ENCODE data around the gene EPYC. TPM values are rescaled to one million over a fixed set of nuclear protein-coding genes. Genes with fewer than 3 reads are reported as not detected.

The EPYC gene
- total and polyA plus RNA-seq, 2 donors (not counting 1 experiment from before 2014, with no cell fraction given): not detected

DNA sequence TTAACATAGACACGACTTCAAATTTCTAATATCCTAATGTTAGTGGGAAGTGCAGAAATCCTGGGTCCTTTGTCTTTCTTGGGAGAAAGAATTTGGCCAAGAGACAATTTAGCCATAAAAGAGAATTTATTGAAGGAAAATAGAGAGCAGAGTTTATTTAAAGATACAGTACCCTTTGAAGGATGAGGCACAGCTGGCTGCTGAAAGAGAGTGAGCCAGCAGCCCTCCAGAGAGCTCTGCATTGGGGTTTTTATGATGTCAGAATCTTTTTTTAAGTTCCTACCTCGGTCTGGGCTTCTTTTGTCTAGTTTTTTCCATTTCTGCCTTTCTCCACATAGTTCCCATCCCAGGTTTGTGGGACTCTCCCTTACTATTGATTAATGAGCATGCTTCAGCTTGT is 87.3 kb downstream of the EPYC start:
- Mint-ChIP-seq H3K9me3 (ENCODE audit: insufficient read depth) (no peaks in the 10 kb centered on the region), H3K27me3 (no peaks in the 10 kb centered on the region), H3K4me1 (no peaks in the 10 kb centered on the region), H3K27ac (no peak overlapping the region), H3K4me3 (no peak overlapping the region)
- Histone ChIP-seq H3K27ac (ENCODE audit: low read length in 2 of 2) (no peak overlapping the region), H3K36me3 (replicated peaks in 1 of 2; ENCODE audit: control extremely low read depth in 1 of 2, control insufficient read depth in 1 of 2, extremely low read depth in 1 of 2, insufficient read depth in 2 of 2, low read length in 1 of 2) (no peaks in the 10 kb centered on the region), H3K79me2 (ENCODE audit: control insufficient read depth, insufficient read depth, low read length) (no peaks in the 10 kb centered on the region), H3K4me2 (replicated peaks; ENCODE audit: low read depth, low read length, poor library complexity, severe bottlenecking) (no peak overlapping the region), H3K27me3 (replicated peaks in 1 of 4; ENCODE audit: control extremely low read depth in 1 of 4, control insufficient read depth in 3 of 4, insufficient read depth in 4 of 4, low read length in 3 of 4) (no peaks in the 10 kb centered on the region), H3K4me1 (ENCODE audit: control insufficient read depth in 2 of 2, insufficient read depth in 2 of 2, low read length in 2 of 2) (no peaks in the 10 kb centered on the region), H3K9me3 (ENCODE audit: control extremely low read depth in 1 of 3, control insufficient read depth in 2 of 3, insufficient read depth in 1 of 3, low read length in 2 of 3) (peaks cover 0 to 7% (median 0%) of the 10 kb centered on the region in 3 donors), H4K20me1 (ENCODE audit: control insufficient read depth, insufficient read depth, low read length, poor library complexity, severe bottlenecking) (no peaks in the 10 kb centered on the region), H3K4me3 (ENCODE audit: control extremely low read depth in 1 of 5, extremely low read depth in 1 of 5, insufficient read depth in 1 of 5, low read depth in 2 of 5, low read length in 4 of 5) (no peak overlapping the region), H3K9ac (ENCODE audit: low read length) (no peak overlapping the region), H2AFZ (ENCODE audit: insufficient read depth, low read depth, low read length, poor library complexity, severe bottlenecking) (no peak overlapping the region)
- ATAC-seq (ENCODE audit: low read depth) (no peak), DNase-seq (no peak)
- no CpG with 5 or more reads among the region's 2 CpGs for WGBS (ENCODE audit: insufficient coverage)
- ChIA-PET CTCF (no interaction called here), POLR2A (no interaction called here)
- no peak for TF ChIP-seq EZH2 (IDR thresholded peaks at IDR 0.05; ENCODE audit: borderline replicate concordance, insufficient read depth, low read depth, low read length, poor library complexity, severe bottlenecking)
- TF ChIP-seq, protein P1, sequence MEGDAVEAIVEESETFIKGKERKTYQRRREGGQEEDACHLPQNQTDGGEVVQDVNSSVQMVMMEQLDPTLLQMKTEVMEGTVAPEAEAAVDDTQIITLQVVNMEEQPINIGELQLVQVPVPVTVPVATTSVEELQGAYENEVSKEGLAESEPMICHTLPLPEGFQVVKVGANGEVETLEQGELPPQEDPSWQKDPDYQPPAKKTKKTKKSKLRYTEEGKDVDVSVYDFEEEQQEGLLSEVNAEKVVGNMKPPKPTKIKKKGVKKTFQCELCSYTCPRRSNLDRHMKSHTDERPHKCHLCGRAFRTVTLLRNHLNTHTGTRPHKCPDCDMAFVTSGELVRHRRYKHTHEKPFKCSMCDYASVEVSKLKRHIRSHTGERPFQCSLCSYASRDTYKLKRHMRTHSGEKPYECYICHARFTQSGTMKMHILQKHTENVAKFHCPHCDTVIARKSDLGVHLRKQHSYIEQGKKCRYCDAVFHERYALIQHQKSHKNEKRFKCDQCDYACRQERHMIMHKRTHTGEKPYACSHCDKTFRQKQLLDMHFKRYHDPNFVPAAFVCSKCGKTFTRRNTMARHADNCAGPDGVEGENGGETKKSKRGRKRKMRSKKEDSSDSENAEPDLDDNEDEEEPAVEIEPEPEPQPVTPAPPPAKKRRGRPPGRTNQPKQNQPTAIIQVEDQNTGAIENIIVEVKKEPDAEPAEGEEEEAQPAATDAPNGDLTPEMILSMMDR (IDR thresholded peaks at IDR 0.05): no peak
- intact Hi-C loops (cut with micrococcal nuclease): no loop called here

DNA sequence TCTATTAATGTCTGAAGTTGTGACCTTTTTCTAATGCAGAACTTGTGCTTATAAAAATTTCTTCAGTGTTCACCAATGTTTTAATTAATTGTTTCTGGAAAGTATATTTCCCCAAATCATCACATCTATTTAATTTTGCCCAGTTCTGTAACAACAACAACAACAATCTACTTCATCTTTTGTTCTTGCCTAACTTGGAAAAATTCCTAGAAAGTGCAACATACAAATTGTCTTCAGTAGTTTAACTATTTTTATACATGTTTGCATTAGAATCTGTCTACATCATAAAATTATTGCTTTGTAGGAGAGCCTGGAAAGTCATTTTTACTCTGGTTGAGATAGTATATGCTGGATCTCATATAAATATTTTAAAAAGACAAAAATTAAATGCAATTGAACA is 88.3 kb downstream of the EPYC start:
- no peak overlapping the region for H3K4me2 ChIP-seq (replicated peaks; ENCODE audit: low read depth, low read length, poor library complexity, severe bottlenecking)
- POLR2A ChIA-PET: no interaction called here

More for the DNA sequence above, 88.3 kb downstream of the EPYC start:
- CTCF ChIA-PET: no interaction called here
- Histone ChIP-seq H4K20me1 (ENCODE audit: control insufficient read depth, insufficient read depth, low read length, poor library complexity, severe bottlenecking) (no peaks in the 10 kb centered on the region), H3K4me1 (ENCODE audit: control insufficient read depth in 2 of 2, insufficient read depth in 2 of 2, low read length in 2 of 2) (no peaks in the 10 kb centered on the region), H3K4me3 (ENCODE audit: control extremely low read depth in 1 of 5, extremely low read depth in 1 of 5, insufficient read depth in 1 of 5, low read depth in 2 of 5, low read length in 4 of 5) (no peak overlapping the region), H3K9me3 (ENCODE audit: control extremely low read depth in 1 of 3, control insufficient read depth in 2 of 3, insufficient read depth in 1 of 3, low read length in 2 of 3) (peaks cover 0 to 7% (median 0%) of the 10 kb centered on the region in 3 donors), H3K27me3 (replicated peaks in 1 of 4; ENCODE audit: control extremely low read depth in 1 of 4, control insufficient read depth in 3 of 4, insufficient read depth in 4 of 4, low read length in 3 of 4) (no peaks in the 10 kb centered on the region), H3K79me2 (ENCODE audit: control insufficient read depth, insufficient read depth, low read length) (no peaks in the 10 kb centered on the region), H2AFZ (ENCODE audit: insufficient read depth, low read depth, low read length, poor library complexity, severe bottlenecking) (no peak overlapping the region), H3K27ac (ENCODE audit: low read length in 2 of 2) (no peak overlapping the region), H3K36me3 (replicated peaks in 1 of 2; ENCODE audit: control extremely low read depth in 1 of 2, control insufficient read depth in 1 of 2, extremely low read depth in 1 of 2, insufficient read depth in 2 of 2, low read length in 1 of 2) (no peaks in the 10 kb centered on the region), H3K9ac (ENCODE audit: low read length) (no peak overlapping the region)
- Mint-ChIP-seq H3K27me3 (peaks cover 4% of the 10 kb centered on the region), H3K4me3 (no peak overlapping the region), H3K4me1 (no peaks in the 10 kb centered on the region), H3K9me3 (ENCODE audit: insufficient read depth) (no peaks in the 10 kb centered on the region), H3K27ac (no peak overlapping the region)
- DNase-seq: no peak
- intact Hi-C loops (cut with micrococcal nuclease): no loop called here
- TF ChIP-seq EZH2 (IDR thresholded peaks at IDR 0.05; ENCODE audit: borderline replicate concordance, insufficient read depth, low read depth, low read length, poor library complexity, severe bottlenecking): no peak
- TF ChIP-seq, protein P1 (IDR thresholded peaks at IDR 0.05): no peak
- ATAC-seq (ENCODE audit: low read depth): no peak
